ENCODE results near the gene IL24.

IL24 gene

DNA sequence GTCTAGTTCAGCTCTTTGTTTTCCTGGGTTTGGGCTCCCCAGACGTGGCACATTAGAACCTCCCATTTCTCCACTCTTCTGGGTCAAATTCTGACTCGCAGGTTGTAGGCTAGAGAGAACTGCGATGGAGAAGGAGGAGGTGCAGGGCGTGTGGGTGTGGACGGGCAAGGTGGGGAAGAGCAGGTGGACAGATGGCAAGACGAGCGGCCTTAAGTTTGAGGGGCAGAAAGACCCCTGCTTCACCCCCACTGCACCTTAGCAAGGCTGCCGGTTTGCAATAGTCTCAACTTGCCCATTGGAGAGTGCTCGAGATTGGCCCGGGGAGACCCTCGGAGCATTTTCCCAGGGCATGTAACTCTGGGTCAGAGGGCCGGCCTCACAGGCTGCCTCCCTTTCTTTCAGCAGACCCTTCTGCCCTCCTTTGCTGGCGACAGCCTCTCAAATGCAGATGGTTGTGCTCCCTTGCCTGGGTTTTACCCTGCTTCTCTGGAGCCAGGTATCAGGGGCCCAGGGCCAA, 1.7 kb downstream of the IL24 start:
- in situ Hi-C loops (cut with HindIII; ENCODE audit: low pct_ligation_motif_present, low pct_unique_long_range_greater_than_20kb, low sequenced_read_pairs), result no loop called here
- no peak for DNase-seq

- no peak for DNase-seq
- in situ Hi-C loops (cut with HindIII; ENCODE audit: low pct_ligation_motif_present, low pct_unique_long_range_greater_than_20kb, low sequenced_read_pairs), result no loop called here
These were observed 2.5 kb downstream of the IL24 start for GRCh38 chr1:206899717-206900116.

- no peak for DNase-seq
These were observed 2.9 kb downstream of the IL24 start for GRCh38 chr1:206900149-206900548.

GRCh38 chr1:206901944-206902343, 4.7 kb downstream of the IL24 start:
- in situ Hi-C loops (cut with HindIII; ENCODE audit: low pct_ligation_motif_present, low pct_unique_long_range_greater_than_20kb, low sequenced_read_pairs), result no loop called here
- no peak for DNase-seq

More at GRCh38 chr1:206900149-206900548, 2.9 kb downstream of the IL24 start:
- in situ Hi-C loops (cut with HindIII; ENCODE audit: low pct_ligation_motif_present, low pct_unique_long_range_greater_than_20kb, low sequenced_read_pairs), result no loop called here

DNA sequence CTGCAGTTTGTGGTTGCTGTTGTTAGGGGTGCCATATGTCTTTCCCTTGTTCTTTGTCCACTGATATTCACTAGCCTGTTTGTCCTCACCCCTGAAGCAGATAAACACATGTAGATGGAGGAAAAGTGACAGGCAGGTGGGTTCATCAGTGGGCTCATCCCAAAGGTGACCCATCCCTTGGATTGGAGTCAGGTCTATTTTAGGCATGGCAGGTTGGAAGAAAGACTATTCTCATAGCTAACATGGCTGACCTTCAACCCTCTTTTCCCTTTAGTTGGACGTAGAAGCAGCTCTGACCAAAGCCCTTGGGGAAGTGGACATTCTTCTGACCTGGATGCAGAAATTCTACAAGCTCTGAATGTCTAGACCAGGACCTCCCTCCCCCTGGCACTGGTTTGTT, 5.5 kb downstream of the IL24 start:
- in situ Hi-C loops (cut with HindIII; ENCODE audit: low pct_ligation_motif_present, low pct_unique_long_range_greater_than_20kb, low sequenced_read_pairs), result no loop called here
- DNase-seq, result no peak

DNA sequence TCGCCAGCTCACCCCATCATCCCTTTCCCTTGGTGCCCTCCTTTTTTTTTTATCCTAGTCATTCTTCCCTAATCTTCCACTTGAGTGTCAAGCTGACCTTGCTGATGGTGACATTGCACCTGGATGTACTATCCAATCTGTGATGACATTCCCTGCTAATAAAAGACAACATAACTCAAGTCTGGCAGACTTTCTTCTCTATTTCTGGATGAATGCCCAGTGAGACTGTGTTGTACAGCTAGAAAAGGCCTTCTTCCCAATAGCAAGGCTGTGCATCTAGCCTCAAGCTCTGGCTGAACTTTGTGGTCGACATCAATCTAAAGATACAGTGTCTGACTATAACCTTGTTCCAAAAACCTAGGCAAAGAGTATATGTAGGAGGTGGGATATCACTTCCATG, 6.4 kb downstream of the IL24 start:
- no peak for DNase-seq
- in situ Hi-C loops (cut with HindIII; ENCODE audit: low pct_ligation_motif_present, low pct_unique_long_range_greater_than_20kb, low sequenced_read_pairs), result no loop called here

DNA sequence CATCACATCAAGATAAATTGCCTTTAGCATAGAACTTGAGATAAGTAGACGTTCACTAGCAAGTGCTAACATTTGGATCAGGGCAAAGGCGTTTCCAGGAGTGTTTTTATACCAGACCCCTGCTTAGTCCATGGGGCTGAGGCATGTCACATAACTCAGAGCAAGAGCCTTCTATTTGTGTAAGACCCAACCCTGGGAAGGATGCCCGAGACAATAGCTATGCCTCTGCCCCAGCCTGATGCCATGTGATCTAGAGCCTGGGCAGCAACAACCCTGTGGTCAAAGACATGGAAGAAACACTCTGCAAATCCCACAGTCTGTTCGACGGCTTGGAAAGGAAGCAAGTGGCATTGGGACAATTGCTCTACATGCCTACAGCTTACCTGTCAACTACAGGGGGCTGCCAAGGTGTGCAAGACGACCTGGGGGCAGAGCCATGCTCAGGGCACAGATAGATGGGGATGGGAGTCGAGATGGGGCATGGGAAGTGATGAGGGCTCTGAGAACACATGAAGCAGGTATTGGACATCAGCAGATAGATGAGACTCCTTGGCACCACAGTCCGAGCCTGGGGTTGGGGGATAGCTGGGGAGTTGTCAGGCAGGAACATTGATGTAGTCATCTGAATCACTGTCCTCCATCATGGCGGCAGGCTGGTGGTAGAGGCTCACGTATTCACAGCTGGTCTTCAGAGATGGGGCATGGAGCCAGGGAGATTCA, 7.3 kb downstream of the IL24 start:
- in situ Hi-C loops (cut with HindIII; ENCODE audit: low pct_ligation_motif_present, low pct_unique_long_range_greater_than_20kb, low sequenced_read_pairs), result no loop called here
- DNase-seq, result no peak

DNA sequence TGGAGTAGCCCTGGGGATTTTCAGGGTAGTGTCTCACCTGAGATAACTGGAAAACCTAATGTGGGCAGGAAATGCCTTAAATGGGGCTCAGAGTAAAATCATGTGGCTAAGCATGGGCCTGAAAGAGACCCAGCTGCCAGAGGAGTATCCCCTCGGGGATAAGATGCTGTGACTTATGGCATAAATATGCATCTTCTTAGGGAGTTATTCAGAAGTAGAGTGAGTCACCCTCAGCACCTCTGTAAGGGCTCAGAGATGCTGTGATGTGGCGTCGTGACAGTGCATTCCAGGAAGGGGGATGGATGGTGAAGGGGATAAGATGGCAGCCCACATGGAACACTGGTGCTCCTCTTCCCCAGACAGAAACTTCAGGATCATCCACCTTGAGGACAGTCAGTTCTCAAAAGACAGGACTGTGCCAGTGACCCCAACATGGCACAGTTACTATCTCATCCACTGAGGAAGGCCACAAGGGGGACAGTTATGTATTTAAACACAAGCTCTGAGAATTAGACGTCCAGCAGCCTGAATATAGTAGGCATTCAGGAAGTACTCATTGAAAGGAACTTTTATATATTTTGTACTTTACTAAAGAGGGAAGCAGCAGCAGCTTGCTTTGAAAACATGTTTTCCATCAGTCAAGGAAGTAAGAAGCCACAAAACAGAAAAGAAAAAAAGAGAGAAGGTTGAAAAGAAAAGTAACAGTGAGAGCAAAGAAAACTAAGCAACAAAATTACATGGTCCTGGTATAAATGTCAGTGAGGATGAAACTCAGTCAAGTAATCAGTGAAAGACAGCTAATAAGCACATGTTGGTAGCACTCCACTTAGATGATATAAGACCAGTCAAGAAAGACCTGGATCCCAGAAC, 8.3 kb downstream of the IL24 start:
- in situ Hi-C loops (cut with HindIII; ENCODE audit: low pct_ligation_motif_present, low pct_unique_long_range_greater_than_20kb, low sequenced_read_pairs), result no loop called here
- peak; percentile 78 for DNase-seq

GRCh38 chr1:206907304-206907991, 10.2 kb downstream of the IL24 start:
- in situ Hi-C loops (cut with HindIII; ENCODE audit: low pct_ligation_motif_present, low pct_unique_long_range_greater_than_20kb, low sequenced_read_pairs), result no loop called here
- DNase-seq, result no peak

DNA sequence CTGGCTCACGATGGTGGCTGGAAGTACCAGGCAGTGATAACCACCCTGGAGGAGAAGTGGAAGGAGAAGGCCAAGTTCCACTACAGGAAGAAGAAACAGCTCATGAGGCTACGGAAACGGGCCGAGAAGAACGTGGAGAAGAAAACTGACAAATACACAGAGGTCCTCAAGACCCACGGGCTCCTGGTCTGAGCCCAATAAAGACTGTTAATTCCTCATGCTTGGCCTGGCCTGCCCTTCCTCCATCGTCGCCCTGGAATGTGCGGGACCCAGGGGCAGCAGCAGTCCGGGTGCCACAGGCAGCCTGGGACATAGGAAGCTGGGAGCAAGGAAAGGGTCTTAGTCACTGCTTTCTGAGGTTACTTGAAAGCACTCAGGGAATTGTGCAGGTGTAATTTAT, 10.8 kb downstream of the IL24 start:
- in situ Hi-C loops (cut with HindIII; ENCODE audit: low pct_ligation_motif_present, low pct_unique_long_range_greater_than_20kb, low sequenced_read_pairs), result no loop called here
- no peak for DNase-seq

GRCh38 chr1:206909161-206909882, 12.1 kb downstream of the IL24 start:
- peak; percentile 27 for DNase-seq
- in situ Hi-C loops (cut with HindIII; ENCODE audit: low pct_ligation_motif_present, low pct_unique_long_range_greater_than_20kb, low sequenced_read_pairs), result no loop called here

- no peak for DNase-seq
- in situ Hi-C loops (cut with HindIII; ENCODE audit: low pct_ligation_motif_present, low pct_unique_long_range_greater_than_20kb, low sequenced_read_pairs), result no loop called here
These were observed 12.7 kb downstream of the IL24 start for GRCh38 chr1:206909883-206910318.

- in situ Hi-C loops (cut with HindIII; ENCODE audit: low pct_ligation_motif_present, low pct_unique_long_range_greater_than_20kb, low sequenced_read_pairs), result no loop called here
- peak; percentile 68 for DNase-seq
These were observed 13.9 kb downstream of the IL24 start for GRCh38 chr1:206911064-206911663.

DNA sequence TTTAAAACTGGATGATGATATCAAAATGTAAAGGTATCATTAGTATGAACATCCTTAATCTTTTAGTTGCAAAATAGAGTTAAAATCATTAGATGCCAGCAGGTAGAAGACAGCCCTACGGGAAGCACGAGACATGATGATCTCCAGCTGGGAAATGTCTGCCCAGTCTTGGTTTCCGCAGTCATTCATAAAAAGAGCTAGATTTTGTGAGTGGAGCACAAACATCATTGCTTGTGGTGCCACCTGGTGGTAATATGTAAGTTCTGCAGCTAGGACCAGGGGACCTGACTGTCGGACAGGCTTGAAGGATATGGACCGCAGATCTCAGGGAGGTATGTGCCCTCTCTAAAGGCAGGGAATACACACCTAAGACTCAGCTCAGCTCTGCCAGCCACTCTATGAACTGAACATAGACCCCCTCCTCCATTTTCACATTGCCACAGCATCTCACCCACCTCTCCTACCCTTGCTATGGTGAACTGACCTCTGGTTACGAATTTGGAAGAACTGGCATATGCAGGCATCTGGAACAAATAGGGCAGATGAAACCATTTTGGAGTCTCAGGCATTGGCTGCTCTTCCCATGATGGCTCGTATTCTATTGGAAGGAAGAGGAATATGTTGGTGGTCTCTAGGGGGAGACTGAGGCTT, 15.3 kb downstream of the IL24 start:
- DNase-seq, result peak; percentile 82
- in situ Hi-C loops (cut with HindIII; ENCODE audit: low pct_ligation_motif_present, low pct_unique_long_range_greater_than_20kb, low sequenced_read_pairs), result no loop called here

- in situ Hi-C loops (cut with HindIII; ENCODE audit: low pct_ligation_motif_present, low pct_unique_long_range_greater_than_20kb, low sequenced_read_pairs), result no loop called here
- DNase-seq, result no peak
These were observed 16.7 kb downstream of the IL24 start for GRCh38 chr1:206913766-206914537.

DNA sequence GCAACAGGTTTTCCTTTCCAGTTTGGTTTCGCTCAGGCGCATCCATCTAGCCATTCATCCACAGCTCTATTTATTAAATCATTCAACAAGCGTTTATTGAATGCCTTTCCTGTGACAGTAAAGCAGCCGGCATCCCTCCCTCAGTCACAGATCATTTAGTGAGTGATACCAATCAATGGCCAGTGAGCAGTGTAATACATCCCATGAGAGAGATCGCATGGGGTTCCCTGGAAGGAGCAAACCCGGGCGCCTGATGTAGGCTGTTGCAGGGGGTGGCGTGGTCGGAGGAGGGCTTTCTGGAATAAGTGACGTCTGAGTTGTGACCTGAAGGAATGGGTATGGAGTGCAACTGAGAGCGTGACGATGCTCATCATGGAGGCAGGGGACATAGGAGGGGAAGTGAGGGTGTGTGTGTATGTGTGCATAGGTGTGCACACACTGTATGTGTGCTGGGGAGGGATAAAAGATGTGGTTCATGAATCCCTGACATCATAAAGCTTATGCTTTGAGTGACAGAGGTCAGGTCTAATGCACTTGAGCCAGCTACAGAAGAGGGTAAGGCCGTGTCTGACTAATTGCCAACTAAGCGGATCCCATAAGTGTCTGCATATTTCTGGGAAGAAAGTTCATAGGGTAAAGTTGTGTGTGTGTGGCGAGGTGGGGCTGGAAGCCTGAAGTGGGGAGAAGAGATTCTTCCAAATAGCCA, 17.9 kb downstream of the IL24 start:
- in situ Hi-C loops (cut with HindIII; ENCODE audit: low pct_ligation_motif_present, low pct_unique_long_range_greater_than_20kb, low sequenced_read_pairs), result no loop called here
- DNase-seq, result no peak

Measured in ACHN (cell line).